Activated CD8-positive, alpha-beta memory T cell treated with anti-CD3 and anti-CD28 coated beads, Interleukin-2, amount 50 U/mL, for 48 hours (primary cell): ENCODE data around the gene ALDH3B2.
A peak's percentile ranks its signal among the peaks of the same experiment; 100 is the strongest.
"Not testable (repeated sequence)": the region's sequence is repeated elsewhere in the genome, so short reads cannot be mapped to it uniquely, and the experiment has no call there.

Experiments
- DNase-seq: peaks from one replicate; pipeline ENCODE4 v3.0.0-alpha.2; 2020

Gene ALDH3B2

GRCh38 chr11:67674442-67674871 lies at the start of gene ALDH3B2:
ALDH3B2 (minus strand) TSS chr11:67674623; CDS start chr11:67666935, 7,688 bp downstream.
- DNase-seq = no peak

- DNase-seq = not testable (repeated sequence)
Observed at GRCh38 chr11:67723036-67723435, 48.6 kb upstream of the ALDH3B2 start.

- not testable (repeated sequence) for DNase-seq
Observed at GRCh38 chr11:67716226-67716625, 41.8 kb upstream of the ALDH3B2 start.

GRCh38 chr11:67715801-67716200 lies 41.4 kb upstream of the ALDH3B2 start:
- DNase-seq = not testable (repeated sequence)

GRCh38 chr11:67713892-67714509 lies 39.6 kb upstream of the ALDH3B2 start:
- DNase-seq = peak; percentile 73

GRCh38 chr11:67711676-67712075 lies 37.3 kb upstream of the ALDH3B2 start:
- DNase-seq = not testable (repeated sequence)

- not testable (repeated sequence) for DNase-seq
Observed at GRCh38 chr11:67711212-67711611, 36.8 kb upstream of the ALDH3B2 start.

GRCh38 chr11:67709806-67710205 lies 35.4 kb upstream of the ALDH3B2 start:
- DNase-seq = not testable (repeated sequence)

- no peak for DNase-seq
Observed at GRCh38 chr11:67705264-67705663, 30.8 kb upstream of the ALDH3B2 start.

- DNase-seq = no peak
Observed at GRCh38 chr11:67704524-67704923, 30.1 kb upstream of the ALDH3B2 start.

- DNase-seq = not testable (repeated sequence)
Observed at GRCh38 chr11:67703709-67704108, 29.3 kb upstream of the ALDH3B2 start.

- DNase-seq = no peak
Observed at GRCh38 chr11:67700548-67701262, 26.3 kb upstream of the ALDH3B2 start.

- DNase-seq = no peak
Observed at GRCh38 chr11:67700141-67700540, 25.7 kb upstream of the ALDH3B2 start.

- DNase-seq = no peak
Observed at GRCh38 chr11:67699521-67699920, 25.1 kb upstream of the ALDH3B2 start.

- no peak for DNase-seq
Observed at GRCh38 chr11:67698247-67698646, 23.8 kb upstream of the ALDH3B2 start.

GRCh38 chr11:67697846-67698245 lies 23.4 kb upstream of the ALDH3B2 start:
- DNase-seq = no peak

GRCh38 chr11:67696998-67697397 lies 22.6 kb upstream of the ALDH3B2 start:
- no peak for DNase-seq

- DNase-seq = no peak
Observed at GRCh38 chr11:67695606-67696005, 21.2 kb upstream of the ALDH3B2 start.

GRCh38 chr11:67694875-67695555 lies 20.6 kb upstream of the ALDH3B2 start:
- no peak for DNase-seq

- DNase-seq = no peak
Observed at GRCh38 chr11:67691149-67691548, 16.7 kb upstream of the ALDH3B2 start.

- no peak for DNase-seq
Observed at GRCh38 chr11:67689178-67689577, 14.8 kb upstream of the ALDH3B2 start.

GRCh38 chr11:67687986-67688385 lies 13.6 kb upstream of the ALDH3B2 start:
- no peak for DNase-seq

GRCh38 chr11:67685641-67686332 lies 11.4 kb upstream of the ALDH3B2 start:
- not testable (repeated sequence) for DNase-seq
